ENCODE measurements around the gene SGMS1. TPM values are rescaled to one million over a fixed set of nuclear protein-coding genes. Genes with fewer than 3 reads are reported as not detected.
A peak's percentile ranks its signal among the peaks of the same experiment; 100 is the strongest.

The SGMS1 gene
- total RNA-seq, 1 donor from 2014 or later, result 128 TPM

GRCh38 chr10:50615658-50616057 lies 8.1 kb downstream of the SGMS1 start:
- TF ChIP-seq CTCF (IDR thresholded peaks at IDR 0.05), result no peak
- Histone ChIP-seq H3K4me1 (peaks cover 0 to 12% of the 10 kb centered on the region in 2 donors), H3K27me3 (no peaks in the 10 kb centered on the region), H3K36me3 (no peaks in the 10 kb centered on the region), H3K4me3 (no peak overlapping the region), H3K27ac (no peak overlapping the region), H3K9me3 (no peaks in the 10 kb centered on the region)
- intact Hi-C loops (cut with DNase I), result no loop called here
- DNase-seq (ENCODE audit: low spot score in 2 of 2), result no peak

GRCh38 chr10:50614444-50615137 lies 9.2 kb downstream of the SGMS1 start:
- intact Hi-C loops (cut with DNase I), result no loop called here
- Histone ChIP-seq H3K36me3 (no peaks in the 10 kb centered on the region), H3K27ac (no peak overlapping the region)

GRCh38 chr10:50613726-50614443 lies 9.9 kb downstream of the SGMS1 start:
- Histone ChIP-seq H3K27me3 (no peaks in the 10 kb centered on the region), H3K36me3 (no peaks in the 10 kb centered on the region), H3K27ac (no peak overlapping the region), H3K4me3 (no peak overlapping the region), H3K4me1 (peaks cover 0 to 15% of the 10 kb centered on the region in 2 donors), H3K9me3 (no peaks in the 10 kb centered on the region)
- DNase-seq (ENCODE audit: low spot score in 2 of 2), result no peak
- intact Hi-C loops (cut with DNase I), result no loop called here
- TF ChIP-seq CTCF (IDR thresholded peaks at IDR 0.05), result no peak

More at GRCh38 chr10:50614444-50615137, 9.2 kb downstream of the SGMS1 start:
- no peak for TF ChIP-seq CTCF (IDR thresholded peaks at IDR 0.05)
- H3K9me3 ChIP-seq, result no peaks in the 10 kb centered on the region
- H3K4me1 ChIP-seq, result peaks cover 0 to 15% of the 10 kb centered on the region in 2 donors
- DNase-seq (ENCODE audit: low spot score in 2 of 2), result no peak
- H3K27me3 ChIP-seq, result no peaks in the 10 kb centered on the region
- no peak overlapping the region for H3K4me3 ChIP-seq

GRCh38 chr10:50613150-50613549 lies 10.6 kb downstream of the SGMS1 start:
- no peak for DNase-seq (ENCODE audit: low spot score in 2 of 2)
- intact Hi-C loops (cut with DNase I), result no loop called here
- Histone ChIP-seq H3K27ac (peak overlapping the region in 1 of 2 donors; percentile 38), H3K9me3 (no peaks in the 10 kb centered on the region), H3K4me3 (no peak overlapping the region), H3K27me3 (no peaks in the 10 kb centered on the region), H3K4me1 (peaks cover 0 to 19% of the 10 kb centered on the region in 2 donors), H3K36me3 (no peaks in the 10 kb centered on the region)
- no peak for TF ChIP-seq CTCF (IDR thresholded peaks at IDR 0.05)

- no peak for DNase-seq (ENCODE audit: low spot score in 2 of 2)
- Histone ChIP-seq H3K4me3 (no peak overlapping the region), H3K9me3 (no peaks in the 10 kb centered on the region), H3K4me1 (peaks cover 2 to 42% of the 10 kb centered on the region in 2 donors), H3K36me3 (no peaks in the 10 kb centered on the region), H3K27me3 (no peaks in the 10 kb centered on the region), H3K27ac (no peak overlapping the region)
- TF ChIP-seq CTCF (IDR thresholded peaks at IDR 0.05), result no peak
- intact Hi-C loops (cut with DNase I), result no loop called here
These were observed 13.4 kb downstream of the SGMS1 start for GRCh38 chr10:50610368-50610767.

Data from ascending aorta (tissue), 2 donors.